Measurements from ENCODE around the gene HBM. TPM values are rescaled to one million over a fixed set of nuclear protein-coding genes. Genes with fewer than 3 reads are reported as not detected.

HBM gene
- polyA plus RNA-seq, 2 of the 4 experiments (the other 2 are of a cell fraction) = not detected

- peak; percentile 37 to 64 for ATAC-seq
- H3K4me2 ChIP-seq = peak within 1 kb of the TSS; percentile 100
- peaks cover 9% of the 10 kb centered on the region; the same call in 1 of the 3 replicates for H3K4me1 ChIP-seq
- peak within 1 kb of the TSS; percentile 48 for H3K4me3 ChIP-seq
- H3K27ac ChIP-seq = peak within 1 kb of the TSS; percentile 56 to 82; a peak in 5 of 6 replicates
- no peaks in the 10 kb centered on the region for H3K9me3 ChIP-seq
- DNase-seq (ENCODE audit: low read depth in 1 of 2, low spot score in 1 of 2) = peak; percentile 51 to 73
- WGBS (ENCODE audit: missing lambda C conversion rate) = 14% methylated on average over 24 of the region's 59 CpGs
- no peak for FAIRE-seq
- ChIA-PET POLR2A (interaction anchor here (1.0 to 1.6 kb wide), 2 partner anchors 73 to 114 kb away, joined by 4 to 7 read pairs; no protein-coding TSS in a partner anchor), CTCF (interaction anchor here (0.6 to 5.8 kb wide), 49 partner anchors 11 to 191 kb away, joined by 3 to 104 read pairs (median 4); partner anchors contain the start of genes FAM234A, HBM and RHBDF1)
- no peak for TF ChIP-seq CBX2 (IDR thresholded peaks at IDR 0.05; ENCODE audit: borderline replicate concordance, low read depth)
- no peak for TF ChIP-seq NPAS2 (CRISPR knock-in tag; IDR thresholded peaks at IDR 0.05; ENCODE audit: borderline replicate concordance)
- peak; percentile 31 to 49; a peak in 2 of 5 replicates for TF ChIP-seq RAD21 (conservative IDR thresholded peaks at IDR 0.05 in 1 of 2, IDR thresholded peaks at IDR 0.05 in 1 of 2)
- TF ChIP-seq CTCF (IDR thresholded peaks at IDR 0.05) = peak; percentile 85
- peak; percentile 59 for TF ChIP-seq SMC3 (IDR thresholded peaks at IDR 0.05)
Measured at GRCh38 chr16:180101-180675, 14.4 kb downstream of the HBM start, which contains the start of gene HBQ1. Gene HBQ1, plus strand, starts transcription at chr16:180459. Its CDS starts 28 bp downstream, at chr16:180487.

GRCh38 chr16:180681-181564, 15.1 kb downstream of the HBM start:
- CTCF ChIA-PET = interaction anchor here (0.6 to 5.8 kb wide), 66 partner anchors 11 to 200 kb away, joined by 3 to 104 read pairs (median 4); partner anchors contain the start of genes FAM234A, HBM and RHBDF1
- POLR2A ChIA-PET = interaction anchor here (1.0 to 1.6 kb wide), 2 partner anchors 74 to 114 kb away, joined by 4 to 7 read pairs; no protein-coding TSS in a partner anchor
- under 1% methylated on average over 22 of the region's 89 CpGs for WGBS (ENCODE audit: missing lambda C conversion rate)
- FAIRE-seq (no peak), ATAC-seq (peak; percentile 71 to 78), DNase-seq (ENCODE audit: low read depth in 1 of 2, low spot score in 1 of 2) (peak; percentile 49 to 88)
- H3K27ac ChIP-seq = peak overlapping the region; percentile 56 to 82; a peak in 5 of 6 replicates
- H3K4me1 ChIP-seq = peaks cover 9% of the 10 kb centered on the region; the same call in 1 of the 3 replicates
- H3K4me3 ChIP-seq = peak overlapping the region; percentile 48
- peak overlapping the region; percentile 100 for H3K4me2 ChIP-seq
- no peaks in the 10 kb centered on the region for H3K9me3 ChIP-seq
- TF ChIP-seq CBX2 (IDR thresholded peaks at IDR 0.05; ENCODE audit: borderline replicate concordance, low read depth) = no peak
- no peak for TF ChIP-seq RCOR1 (IDR thresholded peaks at IDR 0.05; ENCODE audit: low read depth, low read length)
- no peak for TF ChIP-seq MAZ (IDR thresholded peaks at IDR 0.05; ENCODE audit: borderline replicate concordance, low read depth, low read length)
- TF ChIP-seq FOSL2 (IDR thresholded peaks at IDR 0.05) = no peak
- TF ChIP-seq FOSL2 (CRISPR knock-in tag; IDR thresholded peaks at IDR 0.05) = no peak
- no peak; the same call in 2 of the 3 replicates for TF ChIP-seq CTCF (IDR thresholded peaks at IDR 0.05)
- no peak for TF ChIP-seq CEBPB (IDR thresholded peaks at IDR 0.05)
- peak; percentile 99 for TF ChIP-seq E2F6 (IDR thresholded peaks at IDR 0.05; ENCODE audit: borderline replicate concordance, low read depth)
- no peak for TF ChIP-seq ZFP36 (IDR thresholded peaks at IDR 0.05; ENCODE audit: borderline replicate concordance, partially characterized antibody)
- TF ChIP-seq EHF (CRISPR knock-in tag; IDR thresholded peaks at IDR 0.05) = no peak
- TF ChIP-seq KDM1A (IDR thresholded peaks at IDR 0.05; ENCODE audit: low read depth) = no peak
- TF ChIP-seq, protein P1, sequence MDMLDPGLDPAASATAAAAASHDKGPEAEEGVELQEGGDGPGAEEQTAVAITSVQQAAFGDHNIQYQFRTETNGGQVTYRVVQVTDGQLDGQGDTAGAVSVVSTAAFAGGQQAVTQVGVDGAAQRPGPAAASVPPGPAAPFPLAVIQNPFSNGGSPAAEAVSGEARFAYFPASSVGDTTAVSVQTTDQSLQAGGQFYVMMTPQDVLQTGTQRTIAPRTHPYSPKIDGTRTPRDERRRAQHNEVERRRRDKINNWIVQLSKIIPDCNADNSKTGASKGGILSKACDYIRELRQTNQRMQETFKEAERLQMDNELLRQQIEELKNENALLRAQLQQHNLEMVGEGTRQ (IDR thresholded peaks at IDR 0.05) = no peak
- 0 out of 2 replicates have a peak, but pooled peaks have one; percentile 56 for TF ChIP-seq HOXB13 (CRISPR knock-in tag; IDR thresholded peaks at IDR 0.05; ENCODE audit: low read depth)
- no peak for TF ChIP-seq EP300 (IDR thresholded peaks at IDR 0.05)
- no peak for TF ChIP-seq HEYL (CRISPR knock-in tag; IDR thresholded peaks at IDR 0.05)
- TF ChIP-seq CHD4 (IDR thresholded peaks at IDR 0.05; ENCODE audit: borderline replicate concordance) = no peak
- TF ChIP-seq GATA3 (IDR thresholded peaks at IDR 0.05; ENCODE audit: borderline replicate concordance) = peak; percentile 67
- no peak for TF ChIP-seq NPAS2 (CRISPR knock-in tag; IDR thresholded peaks at IDR 0.05; ENCODE audit: borderline replicate concordance)
- TF ChIP-seq SMC3 (IDR thresholded peaks at IDR 0.05) = no peak
- TF ChIP-seq SREBF2 (IDR thresholded peaks at IDR 0.05) = no peak
- TF ChIP-seq EHMT2 (IDR thresholded peaks at IDR 0.05; ENCODE audit: low read depth) = no peak
- 0 out of 3 replicates have a peak, but pooled peaks have one; percentile 22 for TF ChIP-seq BCL3 (IDR thresholded peaks at IDR 0.05)
- peak; percentile 86; the same call in 1 of the 2 replicates for TF ChIP-seq FOSB (CRISPR knock-in tag; IDR thresholded peaks at IDR 0.05)
- no peak for TF ChIP-seq KDM5A (IDR thresholded peaks at IDR 0.05)
- TF ChIP-seq RARB (CRISPR knock-in tag; IDR thresholded peaks at IDR 0.05) = no peak

Measured in A549 (cell line).